ENCODE results near the gene DNALI1.
"Not testable (repeated sequence)": the region's sequence is repeated elsewhere in the genome, so short reads cannot be mapped to it uniquely, and the experiment has no call there.

Gene DNALI1

DNA sequence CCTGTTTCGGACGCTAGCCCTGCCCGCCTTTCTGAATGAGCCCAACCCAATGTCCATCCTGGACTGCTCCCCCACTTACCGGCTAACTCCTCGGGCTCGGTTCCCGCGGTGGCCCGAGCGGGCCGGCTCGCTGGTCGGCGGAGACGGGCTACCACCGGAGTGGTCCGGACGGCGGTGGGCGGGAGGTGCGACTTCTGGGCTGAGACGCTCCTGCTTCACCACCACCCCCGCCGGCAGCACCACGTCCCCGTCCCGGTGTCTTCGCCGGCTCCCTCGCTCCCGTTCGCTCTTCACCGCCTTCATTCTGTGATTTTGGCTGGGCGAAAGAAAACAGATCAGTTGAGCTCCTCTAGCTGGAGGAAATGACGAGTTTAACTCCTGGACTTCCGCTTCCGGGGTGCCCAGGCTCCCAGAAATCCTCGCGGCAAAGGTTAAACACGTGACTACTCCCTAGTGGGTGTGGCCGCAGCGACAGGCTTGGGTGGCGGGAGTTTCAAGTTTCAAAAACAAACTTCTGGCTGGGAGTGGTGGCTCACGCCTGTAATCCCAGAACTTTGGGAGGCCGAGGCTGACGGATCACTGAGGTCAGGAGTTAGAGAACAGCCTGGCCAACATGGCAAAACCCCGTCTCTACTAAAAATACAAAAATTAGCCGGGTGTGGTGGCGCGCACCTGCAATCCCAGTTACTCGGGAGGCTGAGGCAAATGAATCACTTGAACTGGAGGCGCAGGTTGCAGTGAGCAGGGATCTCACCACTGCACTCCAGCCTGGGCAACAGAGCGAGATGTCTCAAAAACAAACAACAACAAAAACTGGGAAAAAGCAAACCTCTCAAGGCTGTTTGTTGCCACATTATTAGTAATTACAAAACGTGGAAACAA, 2.6 kb upstream of the DNALI1 start, which contains the start of gene SNIP1:
Gene SNIP1 (minus strand): TSS at position 367 of the 882 bp plus-strand sequence. CDS start 64 bp downstream, at position 303.
- DNase-seq (ENCODE audit: low spot score): peak; percentile 98

DNA sequence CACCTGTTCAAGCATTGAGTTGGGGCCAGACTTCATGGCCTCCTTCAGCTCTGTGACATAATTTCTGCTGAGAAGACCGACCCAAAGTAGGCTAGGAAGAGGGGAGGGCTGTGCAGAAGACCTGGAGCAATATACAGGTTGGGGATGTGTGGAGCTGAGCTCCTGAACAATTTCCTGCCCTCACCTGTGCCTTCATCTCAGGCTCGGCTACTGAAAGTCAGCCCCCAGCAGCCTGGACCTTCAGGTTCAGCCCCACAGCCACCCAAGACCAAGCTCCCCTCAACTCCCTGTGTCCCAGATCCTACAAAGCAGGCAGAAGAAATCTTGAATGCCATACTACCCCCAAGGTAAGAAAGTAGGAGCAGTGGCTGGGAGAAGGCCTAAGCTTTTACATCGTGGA, 662 bp downstream of the DNALI1 start:
- DNase-seq (ENCODE audit: low spot score): no peak

DNA sequence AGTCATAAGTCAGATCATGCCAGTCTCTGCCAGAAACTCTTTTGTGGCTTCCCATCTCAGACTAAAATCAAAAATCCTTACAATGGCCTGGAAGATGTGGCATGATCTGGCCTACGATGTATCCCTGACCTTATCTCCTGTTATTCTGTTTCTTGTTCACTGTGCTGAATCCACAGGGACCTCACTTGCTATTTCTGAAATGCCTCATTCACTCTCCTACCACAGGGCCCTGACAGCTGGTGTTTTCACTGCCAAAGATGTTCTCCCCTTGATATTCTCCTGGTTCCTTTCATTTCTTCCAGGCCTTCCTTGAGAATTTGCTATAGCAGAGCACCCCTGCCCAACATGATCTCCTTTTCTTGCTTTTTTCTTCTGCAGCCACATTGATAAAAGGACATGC, 1.7 kb downstream of the DNALI1 start:
- no peak for DNase-seq (ENCODE audit: low spot score)

DNA sequence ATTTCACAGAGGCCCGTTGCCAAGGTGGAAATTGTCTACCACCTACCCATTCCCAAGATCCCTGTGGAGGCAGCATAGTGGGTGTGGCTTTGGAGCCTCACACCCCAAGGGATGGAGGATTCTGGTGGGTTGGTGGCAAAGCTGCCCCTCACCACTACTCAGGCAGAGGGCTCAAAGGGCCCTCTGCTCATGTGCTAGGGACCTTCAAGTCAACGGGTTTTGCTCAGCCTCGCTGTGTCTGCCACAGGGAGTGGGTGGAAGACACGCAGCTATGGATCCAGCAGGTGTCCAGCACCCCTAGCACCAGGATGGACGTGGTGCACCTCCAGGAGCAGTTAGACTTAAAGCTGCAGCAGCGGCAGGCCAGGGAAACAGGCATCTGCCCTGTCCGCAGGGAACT, 2.3 kb downstream of the DNALI1 start:
- no peak for DNase-seq (ENCODE audit: low spot score)

DNA sequence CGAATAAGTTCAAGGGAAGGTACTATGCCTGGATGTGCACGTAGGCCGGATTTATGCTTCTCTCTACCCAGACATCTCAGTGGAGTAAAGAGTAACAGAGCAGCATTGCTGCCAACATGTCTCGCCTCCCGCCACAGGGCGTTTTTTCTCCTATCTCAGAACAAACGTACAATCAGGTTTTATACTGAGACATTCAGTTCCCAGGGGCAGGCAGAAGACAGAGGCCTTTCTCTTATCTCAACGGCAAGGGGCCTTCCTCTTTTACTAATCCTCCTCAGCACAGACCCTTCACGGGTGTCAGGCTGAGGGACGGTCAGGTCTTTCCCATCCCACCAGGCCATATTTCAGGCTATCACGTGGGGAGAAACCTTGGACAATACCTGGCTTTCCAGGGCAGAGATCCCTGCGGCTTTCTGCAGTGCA, 3.2 kb downstream of the DNALI1 start:
- DNase-seq (ENCODE audit: low spot score): not testable (repeated sequence)

DNA sequence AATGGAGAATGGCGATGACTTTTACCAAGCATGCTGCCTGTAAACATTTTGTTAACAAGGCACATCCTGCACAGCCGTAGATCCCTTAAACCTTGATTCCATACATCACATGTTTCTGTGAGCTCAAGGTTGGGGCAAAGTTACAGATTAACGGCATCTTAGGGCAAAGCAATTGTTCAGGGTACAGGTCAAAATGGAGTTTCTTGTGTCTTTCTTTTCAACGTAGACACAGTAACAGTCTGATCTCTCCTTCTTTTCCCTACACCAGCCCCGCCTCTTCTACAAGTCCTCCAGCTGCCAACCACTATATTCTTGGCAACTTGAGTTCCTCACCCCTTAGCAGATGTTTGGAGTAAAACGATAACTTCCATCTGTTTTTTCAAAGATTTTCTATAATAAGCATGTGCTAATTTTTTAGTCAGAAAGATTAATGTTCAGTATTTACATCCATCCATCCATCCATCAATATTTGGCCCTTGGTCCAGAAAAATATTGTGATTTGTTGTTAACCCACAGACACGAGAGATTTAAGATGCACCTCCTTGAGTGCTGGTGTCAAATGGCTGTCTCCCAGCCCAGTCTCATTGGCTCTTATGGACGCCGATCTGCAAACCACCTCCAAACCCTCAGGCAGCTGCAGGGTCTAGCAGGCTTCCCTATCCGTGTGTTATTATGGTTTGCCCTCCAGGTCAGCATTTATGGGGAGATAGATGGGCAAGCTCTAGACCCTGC, 3.8 kb downstream of the DNALI1 start:
- DNase-seq (ENCODE audit: low spot score): peak; percentile 26

DNA sequence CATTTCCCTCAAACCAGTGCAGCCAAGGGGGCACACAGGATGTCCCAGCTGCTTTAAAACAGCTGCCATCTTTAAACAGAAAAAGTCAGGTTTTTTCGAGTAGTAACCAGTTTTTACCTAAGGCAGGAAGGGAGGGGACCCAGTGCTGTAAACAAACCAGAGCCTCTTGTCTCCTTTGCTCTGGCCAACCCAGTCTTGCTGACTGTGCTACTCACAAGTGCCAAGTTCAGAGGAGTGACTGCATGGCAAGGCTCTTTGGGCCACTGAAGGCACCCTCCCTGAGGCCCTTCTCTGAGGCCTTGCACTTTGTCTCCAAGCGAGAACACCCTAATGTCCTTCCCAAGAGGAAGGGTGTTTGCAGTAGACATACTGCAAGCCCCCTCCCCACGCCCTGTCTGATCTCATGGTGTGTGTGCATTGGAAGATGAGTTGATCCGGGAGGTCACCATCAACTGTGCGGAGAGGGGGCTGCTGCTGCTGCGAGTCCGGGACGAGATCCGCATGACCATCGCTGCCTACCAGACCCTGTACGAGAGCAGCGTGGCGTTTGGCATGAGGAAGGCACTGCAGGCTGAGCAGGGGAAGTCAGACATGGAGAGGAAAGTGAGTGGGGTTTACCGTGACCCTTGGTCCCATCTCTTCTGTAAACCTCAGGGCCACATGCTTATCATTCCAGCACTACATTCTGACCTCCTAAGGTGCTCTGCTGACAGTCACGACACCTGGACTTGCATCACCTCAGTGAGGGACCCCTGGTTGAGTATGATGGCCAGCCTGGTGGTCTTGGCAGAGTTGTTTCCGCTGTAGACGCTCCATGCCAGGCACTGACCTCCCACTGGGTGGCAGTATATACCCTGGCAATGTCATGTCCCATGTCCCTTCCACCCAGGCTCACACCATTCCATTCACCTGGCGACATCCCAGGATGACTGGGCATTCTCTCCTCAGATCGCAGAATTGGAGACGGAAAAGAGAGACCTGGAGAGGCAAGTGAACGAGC, 4.7 kb downstream of the DNALI1 start:
- DNase-seq (ENCODE audit: low spot score): peak; percentile 60

DNA sequence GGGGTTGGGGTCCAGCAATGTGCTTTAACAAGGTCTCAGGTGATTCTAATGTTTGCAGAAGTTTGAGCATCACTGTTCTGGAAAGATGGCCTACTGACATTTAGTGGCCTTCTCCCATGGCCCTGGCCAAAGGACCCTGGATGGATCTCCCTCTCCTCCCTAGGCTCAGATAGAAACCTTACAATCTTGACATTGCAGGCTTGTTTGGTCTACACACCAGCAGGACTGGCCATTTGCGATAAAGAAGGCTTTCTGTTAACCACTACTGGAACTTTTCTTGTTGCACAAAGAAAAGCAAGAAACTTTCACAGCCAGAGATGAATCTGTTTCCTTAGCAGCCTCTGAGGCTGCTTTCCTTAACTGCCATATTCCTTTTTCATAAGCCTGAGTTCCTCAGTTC, 6.2 kb downstream of the DNALI1 start:
- no peak for DNase-seq (ENCODE audit: low spot score)

DNA sequence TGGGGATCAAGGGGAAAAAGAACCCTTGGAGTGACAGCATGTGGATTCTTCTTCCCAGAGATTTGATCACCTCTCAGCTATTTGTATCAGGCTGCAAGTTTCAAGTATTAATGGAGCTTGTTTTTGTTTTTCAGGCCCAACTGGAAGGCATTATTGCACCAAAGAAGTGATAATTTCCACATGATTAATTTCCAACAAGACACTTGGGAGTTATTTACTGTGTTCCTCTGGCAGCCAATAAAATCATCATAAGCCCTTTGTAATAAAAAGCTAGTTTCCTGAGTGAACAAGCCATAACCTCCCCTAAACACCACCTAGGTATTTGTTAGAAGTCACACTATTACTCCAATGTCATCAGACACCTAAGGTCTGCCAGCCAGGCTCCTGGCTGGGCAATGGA, 8.2 kb downstream of the DNALI1 start:
- no peak for DNase-seq (ENCODE audit: low spot score)

DNA sequence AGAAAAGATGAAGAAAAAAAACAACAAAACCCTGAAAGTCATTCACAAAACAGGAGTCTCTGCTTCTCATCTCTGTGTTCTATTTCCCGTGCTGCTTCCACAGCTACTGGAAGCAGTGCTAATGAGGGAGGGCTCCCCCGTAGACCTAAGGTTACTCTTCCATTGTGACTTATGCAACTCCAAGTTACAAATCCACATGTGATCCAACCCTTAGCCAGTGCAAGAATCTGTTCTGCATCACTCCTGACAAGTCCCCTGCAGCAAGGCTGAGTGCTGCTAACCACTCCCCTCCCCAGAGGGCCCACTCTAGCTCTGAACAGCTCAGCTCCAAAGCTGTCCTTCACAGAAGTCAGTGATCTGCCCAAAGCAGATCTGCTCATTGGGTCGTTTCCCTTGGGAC, 10.3 kb downstream of the DNALI1 start:
- no peak for DNase-seq (ENCODE audit: low spot score)

DNA sequence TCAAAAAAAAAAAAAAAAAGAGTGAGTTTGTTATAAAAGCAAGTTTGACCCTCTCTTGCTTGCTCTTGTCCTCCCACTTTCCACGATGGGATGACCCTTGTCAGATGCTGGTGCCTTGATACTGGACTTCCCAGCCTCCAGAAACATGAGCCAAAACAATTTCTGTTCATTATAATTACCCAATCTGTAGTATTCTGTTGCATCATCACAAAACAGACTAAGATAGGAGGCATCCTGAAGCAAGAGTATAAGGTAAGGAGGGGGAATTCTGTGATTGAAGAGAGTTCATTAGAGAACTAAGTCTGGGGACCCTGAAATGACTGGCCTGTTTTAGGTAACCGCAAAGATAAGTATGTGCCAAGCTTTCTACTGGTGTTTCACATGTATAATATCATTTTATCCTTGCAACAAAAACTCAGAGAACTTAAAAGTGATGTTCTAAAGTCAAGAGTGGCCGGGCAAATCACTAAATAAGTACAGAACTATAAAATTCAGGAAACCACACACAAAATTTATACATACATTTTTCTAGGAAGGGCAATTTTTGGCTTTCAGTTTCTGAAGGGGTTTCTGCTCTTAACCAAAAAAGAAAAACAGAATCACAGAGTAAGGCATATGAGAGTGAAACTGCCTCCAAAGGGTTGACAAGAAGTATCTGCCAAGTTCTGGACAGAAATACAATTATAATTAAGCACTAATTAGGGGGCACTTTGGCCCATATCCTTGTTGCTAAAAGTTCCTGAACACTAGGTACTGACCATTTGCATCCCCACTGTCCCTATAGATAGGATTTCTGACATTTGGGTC, 14.0 kb downstream of the DNALI1 start:
- no peak for DNase-seq (ENCODE audit: low spot score)

DNA sequence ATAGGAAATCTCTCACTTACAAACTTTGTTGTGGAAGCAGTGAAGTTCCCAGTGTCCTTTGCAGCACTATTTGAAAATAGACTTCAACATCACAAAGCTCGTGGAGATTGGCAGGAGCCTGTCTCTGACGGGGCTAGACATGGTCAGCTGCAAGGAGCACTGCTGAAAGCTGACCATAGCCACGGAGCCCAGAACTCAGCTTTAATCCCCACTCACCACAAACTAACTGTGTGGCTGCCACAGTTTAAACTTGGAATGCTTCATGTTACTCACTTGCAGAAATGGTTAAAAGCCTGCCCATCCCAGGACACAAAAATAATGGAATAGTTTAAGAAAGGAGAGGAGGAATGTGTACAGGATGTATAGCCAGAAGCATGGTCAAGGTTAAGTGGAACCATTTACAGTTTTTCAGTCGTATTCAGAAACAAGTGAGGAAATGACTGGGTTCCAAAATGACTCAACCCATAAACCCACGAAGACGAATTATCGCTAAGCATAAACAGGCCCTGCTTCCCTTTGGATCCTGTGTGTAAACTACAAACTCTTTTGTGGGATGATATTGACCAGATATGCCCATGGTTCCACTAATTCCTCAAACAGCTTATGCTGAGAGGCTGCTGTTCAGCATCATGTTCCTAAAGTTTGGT, 18.2 kb downstream of the DNALI1 start:
- DNase-seq (ENCODE audit: low spot score): peak; percentile 60

DNA sequence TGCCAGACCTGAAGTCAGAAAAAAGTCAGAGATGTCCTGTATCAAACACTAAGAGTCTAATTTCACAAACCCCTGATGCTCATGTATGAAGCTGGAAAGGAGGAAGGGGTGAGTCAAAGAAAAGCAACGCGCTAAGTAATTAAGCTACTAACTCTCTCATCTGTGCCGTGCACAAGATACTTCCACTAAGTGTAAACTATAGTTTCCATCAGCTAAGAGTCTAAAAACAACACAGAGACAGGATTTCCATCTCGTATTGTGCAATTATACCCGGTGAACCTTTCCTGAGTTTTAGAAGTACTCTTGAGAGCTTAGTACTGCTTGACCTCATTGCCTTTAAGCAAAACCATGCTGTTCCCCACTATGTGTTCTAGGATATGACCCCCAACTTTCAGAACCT, 19.0 kb downstream of the DNALI1 start:
- DNase-seq (ENCODE audit: low spot score): no peak

DNA sequence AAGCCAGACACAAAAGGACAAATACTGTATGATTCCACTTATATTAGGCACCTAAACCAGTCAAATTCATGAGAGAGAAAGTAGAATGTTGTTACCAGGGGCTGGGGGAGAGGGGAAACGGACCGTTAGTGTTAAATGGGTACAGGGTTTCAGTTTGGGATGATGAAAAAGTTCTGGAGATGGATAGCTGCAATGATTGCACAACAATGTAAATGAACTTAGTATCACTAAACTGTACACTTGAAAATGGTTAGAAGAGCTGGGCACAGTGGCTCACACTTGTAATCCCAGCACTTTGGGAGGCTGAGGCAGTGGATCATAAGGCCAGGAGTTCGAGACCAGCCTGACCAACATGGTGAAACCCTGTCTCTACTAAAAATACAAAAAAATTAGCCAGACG, 27.8 kb downstream of the DNALI1 start:
- not testable (repeated sequence) for DNase-seq (ENCODE audit: low spot score)

DNA sequence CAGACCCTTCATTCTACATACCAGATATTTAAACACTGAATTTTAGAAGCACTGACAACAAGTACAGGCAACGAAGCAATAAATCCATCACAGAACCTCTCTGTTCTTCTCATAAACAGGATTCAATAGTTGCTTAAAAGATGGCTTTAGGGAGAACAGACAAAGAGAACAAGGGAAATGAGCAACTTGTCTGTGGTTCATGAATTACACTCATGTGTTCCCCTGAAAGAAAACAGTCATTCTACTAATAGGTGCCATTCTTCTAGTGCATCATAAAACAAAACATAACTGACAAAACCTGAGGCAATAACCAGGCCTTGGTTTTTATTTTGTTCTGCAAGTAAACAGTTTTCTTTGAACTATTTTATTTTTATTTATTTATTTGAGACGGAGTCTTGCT, 32.2 kb downstream of the DNALI1 start:
- DNase-seq (ENCODE audit: low spot score): no peak

DNA sequence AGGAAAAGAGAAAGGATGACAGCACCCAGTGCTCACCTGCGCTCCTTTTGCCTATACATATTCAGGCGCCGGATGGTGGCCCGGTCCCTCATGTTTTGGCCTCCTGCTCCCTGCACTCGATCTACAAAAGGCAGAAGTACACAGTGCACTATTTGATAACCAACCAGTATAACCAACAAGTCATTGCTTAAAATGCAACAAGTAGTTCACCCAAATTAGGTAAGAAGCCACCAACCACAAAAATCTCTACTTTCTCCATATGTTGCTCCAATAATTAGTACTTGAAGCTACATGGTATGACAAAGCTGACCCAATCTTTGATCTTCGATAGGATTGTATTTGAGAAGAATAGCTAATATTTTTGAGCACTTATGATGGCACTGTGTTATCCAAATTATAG, 37.0 kb downstream of the DNALI1 start:
- DNase-seq (ENCODE audit: low spot score): no peak

DNA sequence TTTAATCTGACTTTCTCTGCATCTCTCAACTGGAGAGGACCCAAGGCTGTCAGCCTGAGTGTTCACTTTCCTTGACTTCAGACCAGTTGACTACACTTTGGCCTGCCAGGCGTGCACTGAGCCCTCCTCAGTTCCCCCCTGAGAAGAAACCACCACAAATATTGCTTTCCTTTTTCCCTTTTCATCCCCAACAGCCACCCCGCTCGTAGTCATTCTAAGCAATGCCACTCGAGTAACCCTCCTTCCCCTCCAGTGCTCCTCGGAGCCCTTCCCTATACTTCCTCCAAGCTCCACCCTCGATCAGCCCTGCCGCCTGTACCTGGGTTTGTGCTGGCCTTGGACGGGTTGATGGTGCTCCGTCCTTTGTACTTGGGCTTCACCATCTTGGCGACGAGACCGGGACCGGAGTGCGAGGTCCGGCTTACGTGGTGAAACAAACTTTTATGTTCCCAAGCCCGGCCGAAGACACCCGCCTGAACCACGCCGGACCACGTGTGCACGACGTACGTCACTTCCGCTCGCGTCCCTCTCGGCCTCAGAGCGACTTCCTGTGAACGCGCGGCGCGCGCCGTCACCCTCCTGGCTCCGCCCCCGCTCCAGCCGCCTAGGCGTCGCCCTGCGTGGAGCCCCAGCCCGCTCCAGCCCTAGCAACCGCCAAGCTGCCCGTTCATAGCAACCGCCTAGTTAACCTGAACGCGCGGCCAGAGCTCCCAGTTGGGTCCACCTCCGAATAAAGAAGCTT, 38.9 kb downstream of the DNALI1 start, which contains the start of gene GNL2:
Gene GNL2 (minus strand): TSS at position 498 of the 742 bp plus-strand sequence. CDS start 115 bp downstream, at position 383.
- peak; percentile 99 for DNase-seq (ENCODE audit: low spot score)

DNA sequence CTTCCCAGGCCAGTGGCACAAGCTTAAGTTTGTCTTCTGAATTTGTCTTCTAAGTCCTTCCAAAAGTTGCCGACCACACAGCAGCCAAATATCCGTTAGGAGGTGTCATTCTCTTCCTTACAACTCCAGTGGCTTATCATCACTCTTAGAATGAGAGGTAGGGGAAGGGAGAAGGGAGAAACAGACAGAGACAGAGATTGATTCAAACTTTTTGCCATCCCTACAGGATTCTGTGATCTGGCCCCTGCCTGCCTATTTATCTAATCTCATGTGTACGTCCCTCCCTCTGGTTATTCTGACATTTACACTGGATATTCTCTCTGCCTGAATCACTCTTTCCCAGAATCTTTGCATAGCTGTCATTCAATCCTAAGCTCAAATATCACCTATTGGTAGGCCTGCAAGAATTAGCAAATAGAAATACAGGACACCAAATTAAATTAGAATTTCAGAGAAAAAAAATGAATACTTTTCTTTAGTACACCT, 39.5 kb downstream of the DNALI1 start:
- DNase-seq (ENCODE audit: low spot score): no peak

DNA sequence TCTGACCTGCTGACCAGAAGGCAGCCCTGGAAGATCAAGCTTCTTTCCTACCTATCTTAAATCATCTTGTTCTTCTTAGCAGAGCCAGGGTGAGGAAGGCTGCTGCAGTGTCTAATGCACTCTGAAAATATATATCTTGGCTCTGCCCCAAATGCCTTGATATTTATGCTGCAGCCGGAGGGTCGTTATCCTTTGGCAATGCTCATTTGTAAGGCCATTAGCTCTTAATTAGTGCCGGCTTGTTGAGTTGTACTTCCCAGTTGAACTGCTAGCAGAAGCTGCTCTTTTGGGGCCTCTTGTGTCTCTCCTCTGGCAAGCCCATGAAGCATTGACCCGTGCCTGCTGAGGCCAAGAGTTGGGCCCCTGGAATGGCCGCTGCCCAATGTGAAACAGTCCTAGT, 43.2 kb downstream of the DNALI1 start:
- DNase-seq (ENCODE audit: low spot score): no peak

DNA sequence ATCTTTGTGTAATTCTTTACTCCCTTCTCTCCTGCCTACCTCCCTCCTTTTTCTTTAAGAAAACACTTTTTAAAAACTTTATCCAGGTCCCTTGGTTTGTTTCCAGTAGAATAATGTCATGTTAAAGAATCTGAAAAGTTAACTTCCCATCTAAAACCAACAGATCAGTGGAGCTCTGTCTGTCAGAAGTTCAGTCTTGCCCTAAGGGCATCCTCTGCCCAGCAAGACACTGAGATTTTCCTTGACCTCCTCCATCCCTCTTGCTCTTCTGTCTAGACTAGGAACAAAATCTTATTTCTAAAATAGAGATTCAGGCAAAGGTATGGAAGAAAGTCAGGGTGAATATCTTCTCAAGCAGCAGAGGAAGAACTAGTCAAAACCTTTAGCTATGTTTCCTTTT, 44.7 kb downstream of the DNALI1 start:
- DNase-seq (ENCODE audit: low spot score): no peak

Measured in GM03348 (cell line).